BE2C (cell line): ENCODE results near the gene ADGRV1.
A peak's percentile ranks its signal among the peaks of the same experiment; 100 is the strongest.
"Not testable (repeated sequence)": the region's sequence is repeated elsewhere in the genome, so short reads cannot be mapped to it uniquely, and the experiment has no call there.

ENCODE experiments used
- DNase-seq: peaks from one replicate; pipeline ENCODE4 v3.0.0-alpha.2; 2020
- H3K27me3 ChIP-seq: fragments of 250-450 bp; sonication (Bioruptor Pico); 2 replicates; pipeline ENCODE4 v1.5.1; 2020; ENCODE audit warnings: mild to moderate bottlenecking
- H3K36me3 ChIP-seq: fragments of 250-450 bp; sonication (Bioruptor Pico); 2 replicates; pipeline ENCODE4 v1.5.1; 2020; ENCODE audit warnings: mild to moderate bottlenecking
- H3K4me1 ChIP-seq: fragments of 250-450 bp; sonication (Bioruptor Pico); 2 replicates; pipeline ENCODE4 v1.5.1; 2020
- H3K4me3 ChIP-seq: 2 replicates; pipeline ENCODE4 v1.5.1; 2011; ENCODE audit warnings: low read depth, low read length
- H3K9me3 ChIP-seq: fragments of 250-450 bp; sonication (Bioruptor Pico); 2 replicates; pipeline ENCODE4 v1.5.1; 2020
- TF ChIP-seq, protein P1 (sequence below): IDR thresholded peaks from 2 replicates; pipeline ENCODE4 v1.5.1; 2012; ENCODE audit warnings: mild to moderate bottlenecking, low read depth, low read length

ADGRV1 gene

DNA sequence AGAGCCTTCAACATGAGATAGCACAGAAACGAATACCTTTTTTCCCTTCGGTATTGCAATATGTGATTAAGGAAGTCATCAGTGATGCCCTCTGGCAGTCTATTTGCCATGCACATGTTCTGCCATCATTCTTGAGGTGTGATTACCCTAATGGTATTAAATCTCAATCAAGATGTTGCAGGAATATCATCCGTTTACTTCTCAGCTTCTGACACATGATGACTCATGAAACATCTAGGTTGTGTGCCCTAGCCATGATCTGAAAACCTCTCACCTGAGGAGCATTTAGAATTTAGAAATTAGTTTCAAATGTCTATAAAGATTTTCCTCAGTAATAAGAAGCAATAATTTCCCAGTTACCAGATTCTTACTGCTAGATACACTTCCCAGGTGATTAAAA is 209.1 kb downstream of the ADGRV1 start:
- H3K4me3 ChIP-seq: no peak overlapping the region
- no peaks in the 10 kb centered on the region for H3K36me3 ChIP-seq
- TF ChIP-seq, protein P1, sequence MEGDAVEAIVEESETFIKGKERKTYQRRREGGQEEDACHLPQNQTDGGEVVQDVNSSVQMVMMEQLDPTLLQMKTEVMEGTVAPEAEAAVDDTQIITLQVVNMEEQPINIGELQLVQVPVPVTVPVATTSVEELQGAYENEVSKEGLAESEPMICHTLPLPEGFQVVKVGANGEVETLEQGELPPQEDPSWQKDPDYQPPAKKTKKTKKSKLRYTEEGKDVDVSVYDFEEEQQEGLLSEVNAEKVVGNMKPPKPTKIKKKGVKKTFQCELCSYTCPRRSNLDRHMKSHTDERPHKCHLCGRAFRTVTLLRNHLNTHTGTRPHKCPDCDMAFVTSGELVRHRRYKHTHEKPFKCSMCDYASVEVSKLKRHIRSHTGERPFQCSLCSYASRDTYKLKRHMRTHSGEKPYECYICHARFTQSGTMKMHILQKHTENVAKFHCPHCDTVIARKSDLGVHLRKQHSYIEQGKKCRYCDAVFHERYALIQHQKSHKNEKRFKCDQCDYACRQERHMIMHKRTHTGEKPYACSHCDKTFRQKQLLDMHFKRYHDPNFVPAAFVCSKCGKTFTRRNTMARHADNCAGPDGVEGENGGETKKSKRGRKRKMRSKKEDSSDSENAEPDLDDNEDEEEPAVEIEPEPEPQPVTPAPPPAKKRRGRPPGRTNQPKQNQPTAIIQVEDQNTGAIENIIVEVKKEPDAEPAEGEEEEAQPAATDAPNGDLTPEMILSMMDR: no peak
- DNase-seq: no peak
- H3K27me3 ChIP-seq: peaks cover 31% of the 10 kb centered on the region
- no peaks in the 10 kb centered on the region for H3K9me3 ChIP-seq
- H3K4me1 ChIP-seq: no peaks in the 10 kb centered on the region

DNA sequence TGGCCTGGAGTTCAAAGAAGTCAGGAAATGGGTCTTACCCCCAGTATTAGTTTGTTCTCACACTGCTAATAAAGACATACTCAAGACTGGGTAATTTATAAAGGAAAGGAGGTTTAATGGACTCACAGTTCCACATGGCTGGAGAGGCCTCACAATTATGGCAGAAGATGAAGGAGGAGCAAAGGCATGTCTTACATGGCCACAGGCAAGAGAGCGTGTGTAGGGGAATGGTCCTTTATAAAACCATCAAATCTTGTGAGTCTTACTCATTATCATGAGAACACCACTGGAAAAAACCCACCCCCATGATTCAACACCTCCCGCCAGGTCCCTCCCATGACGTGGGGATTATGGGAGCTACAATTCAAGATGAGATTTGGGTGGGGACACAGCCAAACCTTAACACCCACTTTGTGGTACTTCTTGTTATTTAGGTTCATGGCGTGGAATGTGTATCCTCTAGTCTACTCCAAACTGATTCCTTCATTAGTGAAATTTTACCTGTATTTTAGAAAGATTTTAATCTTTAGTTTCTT is 211.5 kb downstream of the ADGRV1 start:
- not testable (repeated sequence) for H3K4me1 ChIP-seq, DNase-seq, H3K4me3 ChIP-seq, H3K36me3 ChIP-seq, H3K9me3 ChIP-seq
- H3K27me3 ChIP-seq: peaks cover 44% of the 10 kb centered on the region

DNA sequence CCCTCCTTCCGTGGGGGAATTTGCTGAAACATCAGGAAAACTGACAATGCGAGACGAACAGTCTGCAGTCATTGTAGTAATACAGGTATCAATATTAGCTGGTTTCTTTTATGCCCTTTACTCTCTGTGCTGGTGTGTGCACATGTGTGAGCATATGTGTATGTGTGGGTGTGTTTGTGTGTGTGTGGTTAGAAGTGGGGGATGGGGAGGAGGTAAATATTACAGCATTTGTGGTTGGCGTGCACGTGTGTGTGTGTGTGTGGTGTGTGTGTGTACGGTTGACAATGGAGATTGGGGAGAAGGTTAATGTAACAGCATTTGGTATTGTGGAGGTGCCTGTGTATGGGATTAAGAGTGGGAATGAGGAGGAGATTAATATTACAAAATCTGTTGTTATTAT is 219.4 kb downstream of the ADGRV1 start:
- H3K36me3 ChIP-seq: no peaks in the 10 kb centered on the region
- DNase-seq: no peak
- TF ChIP-seq, protein P1: no peak

DNA sequence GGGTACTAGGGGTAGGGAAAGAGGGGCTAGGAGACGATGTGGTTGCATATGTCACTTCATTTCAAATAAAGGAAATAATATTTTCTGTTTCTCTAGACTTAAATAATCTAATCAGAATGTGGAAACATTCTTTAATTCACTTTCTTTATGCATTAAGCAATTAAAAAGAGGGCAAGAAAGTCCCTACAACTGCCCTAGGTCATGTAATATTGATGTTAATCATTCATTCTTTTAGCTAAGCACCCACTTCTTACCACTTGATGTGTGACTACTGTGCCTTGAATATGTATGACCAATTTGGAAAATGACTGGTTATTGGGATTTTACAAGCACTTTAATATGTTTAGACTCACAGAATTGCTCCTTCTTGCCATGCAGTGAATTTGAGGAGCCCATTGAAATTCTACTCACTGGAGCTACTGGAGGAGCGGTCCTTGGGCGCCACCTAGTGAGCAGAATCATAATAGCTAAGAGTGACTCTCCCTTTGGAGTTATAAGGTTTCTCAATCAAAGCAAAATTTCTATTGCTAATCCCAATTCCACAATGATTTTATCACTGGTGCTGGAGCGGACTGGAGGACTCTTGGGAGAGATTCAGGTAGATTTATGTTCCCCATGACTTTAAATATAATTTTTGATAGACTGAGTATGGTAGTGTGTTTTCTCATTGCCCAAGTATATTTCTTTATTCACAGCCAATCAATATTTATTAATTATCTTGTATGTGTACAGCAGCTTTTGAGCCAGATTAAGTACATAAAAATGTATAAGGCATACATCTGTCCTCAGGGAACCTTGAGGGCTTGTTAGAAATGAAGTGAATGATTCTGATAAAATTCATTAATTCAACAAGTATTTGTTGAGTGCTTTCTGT is 225.1 kb downstream of the ADGRV1 start:
- no peaks in the 10 kb centered on the region for H3K4me1 ChIP-seq
- no peaks in the 10 kb centered on the region for H3K9me3 ChIP-seq
- no peaks in the 10 kb centered on the region for H3K36me3 ChIP-seq
- DNase-seq: peak; percentile 75
- TF ChIP-seq, protein P1: peak; percentile 93
- peaks cover 24% of the 10 kb centered on the region for H3K27me3 ChIP-seq
- H3K4me3 ChIP-seq: no peak overlapping the region

More for the DNA sequence above, 219.4 kb downstream of the ADGRV1 start:
- H3K9me3 ChIP-seq: no peaks in the 10 kb centered on the region
- H3K27me3 ChIP-seq: peaks cover 35% of the 10 kb centered on the region
- H3K4me3 ChIP-seq: no peak overlapping the region
- no peaks in the 10 kb centered on the region for H3K4me1 ChIP-seq

DNA sequence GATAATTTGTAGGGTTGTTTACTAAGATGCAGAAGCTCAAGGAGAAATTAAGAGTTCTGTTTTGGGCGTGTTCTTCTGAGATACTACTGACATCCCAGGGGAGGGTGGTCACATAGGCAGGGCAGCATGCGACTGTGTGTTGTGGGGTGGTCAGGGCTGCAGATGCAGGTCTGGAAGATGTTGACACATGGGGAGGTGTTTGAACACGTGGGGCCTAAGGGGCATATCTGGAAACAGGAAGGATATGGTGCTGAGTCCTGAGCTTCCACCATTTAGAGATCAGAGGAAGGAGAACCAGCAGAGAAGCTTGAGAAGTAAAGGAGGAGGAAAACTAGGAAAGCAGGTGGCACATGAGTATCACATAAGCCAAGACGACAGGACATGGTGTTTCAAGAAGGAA is 228.2 kb downstream of the ADGRV1 start:
- Histone ChIP-seq H3K27me3 (peaks cover 4% of the 10 kb centered on the region), H3K4me1 (no peaks in the 10 kb centered on the region), H3K9me3 (no peaks in the 10 kb centered on the region), H3K36me3 (no peaks in the 10 kb centered on the region), H3K4me3 (no peak overlapping the region)
- no peak for DNase-seq
- TF ChIP-seq, protein P1: no peak

DNA sequence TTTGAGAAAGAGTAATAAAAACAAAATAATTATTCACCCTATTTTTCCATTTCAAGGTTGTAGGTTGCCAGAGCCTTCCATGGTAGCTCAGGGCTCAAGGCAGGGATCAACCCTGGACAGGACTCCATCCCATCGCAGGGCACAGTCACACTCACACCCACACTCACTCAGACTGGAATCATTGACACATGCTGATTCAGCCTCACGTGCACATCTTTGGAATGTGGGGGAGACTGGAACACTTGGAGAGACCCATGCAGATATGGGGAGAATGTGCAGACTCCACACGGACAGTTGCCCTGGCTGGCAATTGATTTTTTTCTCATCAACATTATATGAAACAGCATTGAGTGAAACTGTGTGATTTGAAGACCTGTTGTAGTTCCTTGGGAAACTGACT is 234.1 kb downstream of the ADGRV1 start:
- H3K4me1 ChIP-seq: no peaks in the 10 kb centered on the region
- H3K9me3 ChIP-seq: no peaks in the 10 kb centered on the region
- H3K27me3 ChIP-seq: peaks cover 4% of the 10 kb centered on the region; the same call in 1 of the 2 replicates
- DNase-seq: no peak
- no peak overlapping the region for H3K4me3 ChIP-seq
- no peaks in the 10 kb centered on the region for H3K36me3 ChIP-seq
- TF ChIP-seq, protein P1: no peak
